Breast epithelium (tissue), 4 donors: Measurements from ENCODE around the gene NIN. TPM values are rescaled to one million over a fixed set of nuclear protein-coding genes. Genes with fewer than 3 reads are reported as not detected.
"Not testable (repeated sequence)": the region's sequence is repeated elsewhere in the genome, so short reads cannot be mapped to it uniquely, and the experiment has no call there.

Experiments
- DNase-seq, 2 donors: peaks; one replicate each; pipeline ENCODE4 v3.0.0-alpha.2; 2019; ENCODE audit warnings: low spot score in 2 of 2
- H3K27ac ChIP-seq, 2 donors: fragments of 200-600 bp; sonication (generic) in 1 of 2; one replicate each; pipeline ENCODE4 v1.5.1; 2016 to 2019; ENCODE audit warnings: mild to moderate bottlenecking in 1 of 2
- H3K27me3 ChIP-seq, 2 donors: fragments of 200-600 bp; sonication (generic) in 1 of 2; one replicate each; pipeline versions ENCODE4 v1.5.1 to v1.6.0; 2017 to 2019; ENCODE audit warnings: control low read depth in 1 of 2, mild to moderate bottlenecking in 1 of 2
- H3K36me3 ChIP-seq: fragments of 200-600 bp; one replicate; pipeline ENCODE4 v1.5.1; 2019
- H3K4me1 ChIP-seq, 2 donors: fragments of 200-600 bp; sonication (generic); one replicate each; pipeline ENCODE4 v1.5.1; 2016 to 2019; ENCODE audit warnings: control low read depth in 1 of 2
- H3K4me3 ChIP-seq, 3 donors: fragments of 200-600 bp; sonication (generic); 1 replicate in 2 of 3; 2 replicates in 1 of 3; pipeline ENCODE4 v1.5.1; 2016 to 2019; ENCODE audit warnings: mild to moderate bottlenecking in 3 of 3, moderate library complexity in 2 of 3
- H3K9me3 ChIP-seq, 2 donors: fragments of 200-600 bp; sonication (generic) in 1 of 2; one replicate each; pipeline ENCODE4 v1.5.1; 2016 to 2019; ENCODE audit warnings: control low read depth in 1 of 2
- POLR2A ChIP-seq: fragments of 450-650 bp; IDR thresholded peaks from one replicate; pipeline ENCODE4 v1.6.1; 2016; ENCODE audit warnings: antibody characterized with exemption, mild to moderate bottlenecking, moderate library complexity
- POLR2AphosphoS5 ChIP-seq, 3 donors: sonication (generic); formaldehyde crosslinking; IDR thresholded peaks; one replicate each; pipeline ENCODE4 v1.6.1; 2017; ENCODE audit warnings: antibody characterized with exemption in 3 of 3
- intact Hi-C: fragments of 100-400 bp; cut with DNase I; formaldehyde crosslinking; loops from one replicate; pipeline ENCODE4 v1.15.1; 2023; ENCODE audit warnings: low total_unique reads
- total RNA-seq, 3 donors: library from RNA; depleted of rRNA; stranded (reverse); fragments of >200 nt; gene quantifications; one replicate each; pipeline ENCODE4 v1.1.0, GENCODE V29; 2016
- TF ChIP-seq, protein P1 (sequence below), 3 donors: fragments of 450-650 bp; IDR thresholded peaks; one replicate each; pipeline ENCODE4 v1.5.1; 2016 to 2017; ENCODE audit warnings: antibody characterized with exemption in 3 of 3, mild to moderate bottlenecking in 3 of 3, moderate library complexity in 3 of 3

NIN gene
- total RNA-seq, 3 donors from 2014 or later = 38.1 to 42.9 (median 40.4) TPM

DNA sequence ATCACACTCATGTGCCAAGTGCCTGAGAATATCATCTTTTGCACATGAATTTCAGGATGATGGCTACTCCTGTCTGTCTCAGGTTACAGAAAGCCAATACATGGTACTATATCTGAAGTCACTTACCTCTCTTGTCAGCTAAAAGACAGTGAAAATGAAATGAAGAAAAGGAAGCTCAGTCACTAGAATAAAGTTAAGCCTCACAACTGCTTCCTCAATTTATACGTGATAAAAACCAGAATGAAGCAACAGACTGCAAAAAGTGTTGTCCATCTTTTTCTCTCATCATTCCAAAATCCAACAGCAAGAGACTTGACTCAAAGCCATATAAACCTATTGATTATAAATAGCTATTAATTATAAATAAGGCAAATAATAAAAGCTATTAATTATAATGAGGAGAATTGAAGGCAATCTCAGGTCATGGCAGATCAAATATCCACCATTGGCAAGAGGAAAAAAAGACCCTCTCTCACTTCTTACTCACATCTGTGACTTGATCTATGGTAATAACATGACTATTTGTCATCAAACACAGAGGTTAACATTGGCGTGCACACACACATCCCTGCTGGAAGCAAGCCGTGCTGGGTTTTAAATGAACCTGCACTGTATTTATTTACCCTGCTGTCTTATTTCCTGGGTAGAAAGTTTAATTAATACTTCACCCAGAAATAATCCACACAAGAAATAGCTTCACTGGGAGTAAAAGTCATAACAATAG lies 10.0 kb downstream of the NIN start:
- no peaks in the 10 kb centered on the region for H3K4me1 ChIP-seq
- H3K27me3 ChIP-seq = no peaks in the 10 kb centered on the region
- H3K9me3 ChIP-seq = no peaks in the 10 kb centered on the region
- TF ChIP-seq POLR2A = no peak
- no peak for TF ChIP-seq POLR2AphosphoS5 (IDR thresholded peaks at IDR 0.05)
- TF ChIP-seq, protein P1, sequence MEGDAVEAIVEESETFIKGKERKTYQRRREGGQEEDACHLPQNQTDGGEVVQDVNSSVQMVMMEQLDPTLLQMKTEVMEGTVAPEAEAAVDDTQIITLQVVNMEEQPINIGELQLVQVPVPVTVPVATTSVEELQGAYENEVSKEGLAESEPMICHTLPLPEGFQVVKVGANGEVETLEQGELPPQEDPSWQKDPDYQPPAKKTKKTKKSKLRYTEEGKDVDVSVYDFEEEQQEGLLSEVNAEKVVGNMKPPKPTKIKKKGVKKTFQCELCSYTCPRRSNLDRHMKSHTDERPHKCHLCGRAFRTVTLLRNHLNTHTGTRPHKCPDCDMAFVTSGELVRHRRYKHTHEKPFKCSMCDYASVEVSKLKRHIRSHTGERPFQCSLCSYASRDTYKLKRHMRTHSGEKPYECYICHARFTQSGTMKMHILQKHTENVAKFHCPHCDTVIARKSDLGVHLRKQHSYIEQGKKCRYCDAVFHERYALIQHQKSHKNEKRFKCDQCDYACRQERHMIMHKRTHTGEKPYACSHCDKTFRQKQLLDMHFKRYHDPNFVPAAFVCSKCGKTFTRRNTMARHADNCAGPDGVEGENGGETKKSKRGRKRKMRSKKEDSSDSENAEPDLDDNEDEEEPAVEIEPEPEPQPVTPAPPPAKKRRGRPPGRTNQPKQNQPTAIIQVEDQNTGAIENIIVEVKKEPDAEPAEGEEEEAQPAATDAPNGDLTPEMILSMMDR (IDR thresholded peaks at IDR 0.05) = no peak
- no peak overlapping the region for H3K4me3 ChIP-seq
- DNase-seq = no peak
- no peak overlapping the region for H3K27ac ChIP-seq
- intact Hi-C loops = no loop called here
- H3K36me3 ChIP-seq = no peaks in the 10 kb centered on the region

DNA sequence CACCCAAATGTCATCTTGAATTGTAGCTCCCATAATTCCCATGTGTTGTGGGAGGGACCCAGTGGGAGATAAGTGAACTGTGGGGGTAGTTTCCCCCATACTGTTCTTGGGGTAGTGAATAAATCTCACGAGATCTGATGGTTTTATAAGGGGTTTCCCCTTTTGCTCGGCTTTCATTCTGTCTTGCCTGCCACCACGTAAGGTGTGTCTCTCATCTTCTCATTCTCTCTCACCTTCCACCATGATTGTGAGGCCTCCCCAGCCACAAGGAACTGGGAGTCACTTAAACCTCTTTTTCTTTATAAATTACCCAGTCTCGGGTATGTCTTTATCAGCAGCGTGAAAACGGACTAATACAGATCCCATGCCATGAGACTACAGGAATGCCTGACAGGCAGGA lies 11.7 kb downstream of the NIN start:
- intact Hi-C loops = not testable (repeated sequence)

DNA sequence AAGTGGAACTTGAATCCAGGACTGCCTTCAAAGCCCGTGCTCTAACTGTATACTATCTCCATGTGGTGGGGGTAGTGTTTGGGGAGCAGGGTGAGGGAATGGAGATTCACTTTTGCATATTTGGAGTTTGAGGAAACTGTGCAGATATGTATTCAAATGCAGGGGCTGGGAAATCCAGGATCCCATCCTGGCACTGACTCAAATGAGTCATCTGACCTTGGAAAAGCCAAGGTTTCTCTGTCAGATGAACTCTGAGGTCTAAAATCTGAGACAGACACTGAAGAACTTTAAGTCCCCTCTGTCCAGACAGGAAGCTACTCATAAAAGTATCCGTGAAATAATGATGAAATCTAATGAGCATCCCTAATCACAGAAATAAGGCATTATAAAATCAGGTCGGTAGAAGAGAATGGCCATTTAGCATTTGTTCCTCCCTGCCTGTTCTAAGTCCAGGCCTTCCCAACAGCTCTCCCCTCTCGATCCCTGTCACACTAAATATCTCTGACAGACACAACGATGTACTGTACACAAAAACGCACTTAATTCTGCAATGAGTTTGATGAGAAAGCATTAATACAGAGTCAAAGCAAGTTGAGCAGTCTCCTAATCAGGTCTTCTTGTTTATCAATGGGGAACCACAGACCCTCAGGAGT lies 14.4 kb downstream of the NIN start:
- intact Hi-C loops = no loop called here
- Histone ChIP-seq H3K27me3 (no peaks in the 10 kb centered on the region), H3K4me3 (no peak overlapping the region), H3K4me1 (no peaks in the 10 kb centered on the region), H3K36me3 (no peaks in the 10 kb centered on the region), H3K27ac (no peak overlapping the region), H3K9me3 (no peaks in the 10 kb centered on the region)
- DNase-seq = no peak
- TF ChIP-seq POLR2AphosphoS5 (IDR thresholded peaks at IDR 0.05) (no peak), POLR2A (no peak)
- TF ChIP-seq, protein P1 (IDR thresholded peaks at IDR 0.05) = no peak

More for the DNA sequence above, 11.7 kb downstream of the NIN start:
- H3K9me3 ChIP-seq, H3K36me3 ChIP-seq, H3K27ac ChIP-seq, H3K27me3 ChIP-seq, H3K4me3 ChIP-seq, DNase-seq, H3K4me1 ChIP-seq: not testable (repeated sequence)

DNA sequence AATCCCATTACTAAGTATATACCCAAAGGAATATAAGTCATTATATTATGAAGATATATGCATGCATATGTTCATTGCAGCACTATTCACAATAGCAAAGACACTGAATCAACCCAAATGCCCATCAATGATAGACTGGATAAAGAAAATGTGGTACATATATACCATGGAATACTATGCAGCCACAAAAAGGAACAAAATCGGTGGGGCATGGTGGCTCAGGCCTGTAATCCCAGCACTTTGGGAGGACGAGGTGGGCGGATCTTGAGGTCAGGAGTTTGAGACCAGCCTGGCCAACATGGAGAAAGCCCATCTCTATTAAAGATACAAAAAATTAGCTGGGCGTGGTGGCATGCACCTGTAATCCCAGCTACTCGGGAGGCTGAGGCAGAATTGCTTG lies 15.4 kb downstream of the NIN start:
- H3K36me3 ChIP-seq, DNase-seq, H3K27ac ChIP-seq, H3K4me1 ChIP-seq, intact Hi-C loops, H3K9me3 ChIP-seq, H3K4me3 ChIP-seq, H3K27me3 ChIP-seq: not testable (repeated sequence)

DNA sequence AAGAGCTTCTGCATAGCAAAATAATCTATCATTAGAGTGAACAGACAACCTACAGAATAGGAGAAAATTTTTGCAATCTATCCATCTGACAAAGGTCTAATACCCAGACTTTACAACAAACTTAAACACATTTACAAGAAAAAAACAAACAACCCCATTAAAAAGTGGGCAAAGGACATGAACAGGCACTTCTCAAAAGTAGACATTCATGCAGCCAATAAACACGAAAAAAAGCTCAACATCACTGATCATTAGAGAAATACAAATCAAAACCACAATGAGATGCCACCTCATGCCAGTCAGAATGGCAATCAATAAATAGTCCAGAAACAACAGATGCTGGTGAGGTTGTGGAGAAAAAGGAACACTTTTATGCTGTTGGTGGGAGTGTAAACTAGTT lies 15.9 kb downstream of the NIN start:
- H3K27ac ChIP-seq, H3K4me3 ChIP-seq, DNase-seq, H3K9me3 ChIP-seq, H3K4me1 ChIP-seq, H3K36me3 ChIP-seq, H3K27me3 ChIP-seq, intact Hi-C loops: not testable (repeated sequence)

DNA sequence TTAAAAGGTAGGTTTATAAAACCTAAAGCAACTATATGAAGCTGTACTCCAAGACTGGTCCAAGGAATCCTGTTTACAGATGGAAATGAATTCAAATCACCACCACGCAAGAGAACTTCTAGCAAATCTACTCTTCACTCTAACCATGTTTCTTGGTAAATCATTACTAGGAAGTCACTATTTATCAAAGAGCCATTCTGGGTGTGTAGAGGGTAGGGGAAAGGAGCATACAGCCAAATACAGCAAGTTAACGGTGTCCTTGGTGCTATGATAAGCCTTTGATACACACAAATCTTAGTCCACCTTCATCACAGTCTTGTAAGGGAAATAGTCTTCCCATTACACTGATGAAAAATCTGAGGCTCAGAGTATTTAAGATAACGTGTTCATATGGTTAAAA lies 16.8 kb downstream of the NIN start:
- Histone ChIP-seq H3K9me3 (no peaks in the 10 kb centered on the region), H3K27me3 (no peaks in the 10 kb centered on the region), H3K27ac (no peak overlapping the region), H3K36me3 (no peaks in the 10 kb centered on the region), H3K4me1 (no peaks in the 10 kb centered on the region), H3K4me3 (no peak overlapping the region)
- DNase-seq = no peak
- intact Hi-C loops = no loop called here
- TF ChIP-seq POLR2A = no peak
- TF ChIP-seq, protein P1 (IDR thresholded peaks at IDR 0.05) = no peak

DNA sequence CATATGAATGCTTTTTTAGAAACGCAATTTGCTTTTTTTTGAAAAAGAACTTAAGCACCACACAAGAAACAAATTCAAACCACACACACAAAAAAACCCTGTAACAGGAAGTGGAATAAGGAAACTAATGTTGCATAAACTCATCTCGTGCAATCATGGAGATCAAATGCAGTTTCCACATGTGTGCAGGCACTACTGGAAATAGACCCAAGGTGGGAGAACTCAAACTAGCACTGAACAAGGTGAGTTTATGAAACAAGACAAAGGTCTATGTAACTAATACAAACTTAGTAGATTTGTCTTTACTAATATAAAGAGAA lies 17.5 kb downstream of the NIN start:
- Histone ChIP-seq H3K4me3 (no peak overlapping the region), H3K9me3 (no peaks in the 10 kb centered on the region), H3K4me1 (no peaks in the 10 kb centered on the region), H3K36me3 (no peaks in the 10 kb centered on the region), H3K27me3 (no peaks in the 10 kb centered on the region), H3K27ac (no peak overlapping the region)
- intact Hi-C loops = no loop called here
- DNase-seq = no peak
- TF ChIP-seq POLR2AphosphoS5 (IDR thresholded peaks at IDR 0.05) (no peak), POLR2A (no peak)
- TF ChIP-seq, protein P1 (IDR thresholded peaks at IDR 0.05) = no peak
